NCI-H2196 (cell line): Measurements from ENCODE around the gene MGLL.
A peak's percentile ranks its signal among the peaks of the same experiment; 100 is the strongest.

Source experiments
- DNase-seq: peaks from one replicate; lab custom pipeline; 2025; ENCODE audit not compliant: unreplicated experiment; lab: John Stamatoyannopoulos, UW

The MGLL gene

DNA sequence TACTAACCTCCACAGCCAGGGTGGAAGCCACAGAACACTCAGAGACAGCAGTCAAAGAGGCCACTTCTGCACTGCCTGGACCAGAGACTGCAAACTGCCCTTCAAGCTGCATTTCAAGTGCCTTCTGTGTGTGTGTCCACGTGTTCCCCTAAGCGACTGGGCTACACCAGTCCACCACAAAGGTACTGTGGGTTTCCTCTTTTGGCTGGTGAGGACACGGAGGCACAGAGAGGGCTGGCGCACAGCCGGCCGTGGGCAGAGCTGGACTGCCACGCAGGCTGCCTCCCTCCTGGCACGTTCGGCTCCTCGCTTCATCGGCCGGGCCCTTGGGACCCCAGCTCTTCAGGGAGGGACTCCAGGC, 60.9 kb downstream of the MGLL start:
- no peak for DNase-seq

DNA sequence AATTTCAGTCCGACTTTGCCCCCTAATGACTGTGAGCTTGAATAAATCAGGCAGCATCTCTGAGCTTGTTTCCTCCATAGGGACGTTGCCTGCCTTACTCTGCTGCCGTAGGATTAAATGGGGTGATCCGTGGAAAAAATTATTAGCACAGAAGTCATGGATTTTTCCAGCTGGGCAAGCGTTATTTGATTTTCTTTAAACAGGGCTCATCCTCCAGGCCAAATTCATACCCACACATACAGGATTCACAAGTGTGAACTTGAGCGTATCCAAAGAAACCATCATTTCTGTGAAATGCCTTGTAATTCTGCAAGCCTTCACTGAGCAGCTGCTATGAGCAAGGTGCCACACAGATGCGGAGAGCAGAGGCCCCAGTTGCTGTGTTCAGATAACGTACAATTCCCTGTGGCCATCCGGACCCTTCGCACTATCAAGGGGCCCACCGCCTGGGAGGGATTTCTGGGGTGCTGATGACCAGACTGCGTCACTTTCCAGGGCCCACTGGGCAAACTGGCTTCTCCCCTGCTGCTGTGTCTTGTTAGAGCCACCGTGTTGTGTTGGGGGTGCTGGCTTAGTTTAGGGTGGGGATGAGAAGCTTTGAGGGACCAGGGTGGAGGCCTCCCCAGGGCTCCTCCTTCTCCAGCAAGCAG, 61.4 kb downstream of the MGLL start:
- DNase-seq, result no peak

DNA sequence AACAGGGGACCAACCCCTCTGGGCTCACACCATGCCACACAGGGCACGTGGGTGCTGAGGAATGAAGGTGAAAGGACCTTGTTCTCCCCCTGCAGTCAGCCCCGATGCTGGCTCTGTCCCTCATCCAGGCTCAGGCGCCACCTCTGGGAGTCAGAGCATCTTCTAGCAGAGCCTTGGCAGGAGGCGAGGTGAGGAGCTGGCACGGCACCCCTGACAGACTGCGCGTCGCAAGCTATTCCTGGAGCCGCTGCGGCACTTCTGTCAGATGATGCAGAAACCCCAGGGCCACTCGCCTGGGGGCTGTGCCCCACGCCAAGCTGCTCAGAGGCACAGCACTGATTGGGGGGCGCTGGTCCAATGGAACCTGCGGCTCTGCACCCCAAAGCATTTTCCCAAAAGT, 62.0 kb downstream of the MGLL start:
- no peak for DNase-seq

DNA sequence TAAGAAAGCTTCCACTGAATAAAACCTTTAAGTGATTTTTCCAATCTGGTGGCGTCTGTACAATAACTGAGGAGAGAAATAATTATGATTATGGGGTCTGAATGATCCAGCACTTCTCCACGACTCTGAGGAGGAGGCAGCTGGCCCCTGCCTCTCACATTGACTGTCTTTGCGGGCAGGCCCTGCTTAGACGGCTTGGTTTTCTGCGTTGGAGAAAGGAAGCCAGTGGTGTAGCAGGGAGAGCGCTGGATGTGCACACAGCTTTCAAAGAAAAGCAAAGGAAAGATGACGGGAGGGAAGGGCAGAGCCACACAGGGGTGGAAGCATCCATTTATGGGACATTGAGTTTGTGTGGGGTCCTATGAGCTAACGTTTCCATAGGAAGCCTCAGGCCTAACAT, 62.5 kb downstream of the MGLL start:
- no peak for DNase-seq

DNA sequence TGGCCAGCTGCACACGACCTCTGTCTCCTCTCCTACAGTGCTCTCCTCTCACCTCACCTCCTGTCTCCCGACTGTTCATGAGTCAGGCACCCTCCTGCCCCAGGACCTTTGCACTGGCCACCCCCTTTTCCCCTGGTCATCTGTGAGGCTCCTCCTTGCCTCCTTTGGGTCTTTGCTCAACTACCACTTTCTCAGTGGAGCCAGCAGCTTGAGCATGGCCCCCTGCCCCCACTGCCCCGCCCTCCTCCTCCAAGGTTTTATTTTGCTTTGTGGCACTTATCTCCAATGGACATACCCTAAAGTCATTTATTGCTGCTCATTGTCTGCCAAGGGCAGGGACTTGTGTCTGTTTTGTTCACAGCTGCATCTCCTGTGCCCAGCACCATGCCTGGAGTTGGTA, 64.3 kb downstream of the MGLL start:
- no peak for DNase-seq

DNA sequence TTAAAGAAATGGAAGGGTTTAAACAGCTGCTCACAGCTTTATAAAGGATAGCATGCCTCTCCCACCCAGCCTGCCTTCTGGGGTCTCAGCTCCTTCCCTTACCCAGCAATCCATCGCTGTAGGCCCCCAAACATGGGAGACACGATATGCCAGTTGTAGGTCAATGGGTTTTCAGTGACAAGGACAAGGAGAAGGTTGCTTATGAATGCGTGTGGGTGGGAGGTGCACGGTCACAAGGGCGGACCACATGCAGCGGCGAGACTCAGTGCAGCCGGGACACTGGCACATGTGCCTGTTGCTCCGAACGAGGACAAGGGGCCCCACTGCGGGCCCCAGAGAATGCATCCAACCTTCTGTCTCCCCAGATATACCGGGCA, 67.0 kb downstream of the MGLL start:
- DNase-seq, result no peak

DNA sequence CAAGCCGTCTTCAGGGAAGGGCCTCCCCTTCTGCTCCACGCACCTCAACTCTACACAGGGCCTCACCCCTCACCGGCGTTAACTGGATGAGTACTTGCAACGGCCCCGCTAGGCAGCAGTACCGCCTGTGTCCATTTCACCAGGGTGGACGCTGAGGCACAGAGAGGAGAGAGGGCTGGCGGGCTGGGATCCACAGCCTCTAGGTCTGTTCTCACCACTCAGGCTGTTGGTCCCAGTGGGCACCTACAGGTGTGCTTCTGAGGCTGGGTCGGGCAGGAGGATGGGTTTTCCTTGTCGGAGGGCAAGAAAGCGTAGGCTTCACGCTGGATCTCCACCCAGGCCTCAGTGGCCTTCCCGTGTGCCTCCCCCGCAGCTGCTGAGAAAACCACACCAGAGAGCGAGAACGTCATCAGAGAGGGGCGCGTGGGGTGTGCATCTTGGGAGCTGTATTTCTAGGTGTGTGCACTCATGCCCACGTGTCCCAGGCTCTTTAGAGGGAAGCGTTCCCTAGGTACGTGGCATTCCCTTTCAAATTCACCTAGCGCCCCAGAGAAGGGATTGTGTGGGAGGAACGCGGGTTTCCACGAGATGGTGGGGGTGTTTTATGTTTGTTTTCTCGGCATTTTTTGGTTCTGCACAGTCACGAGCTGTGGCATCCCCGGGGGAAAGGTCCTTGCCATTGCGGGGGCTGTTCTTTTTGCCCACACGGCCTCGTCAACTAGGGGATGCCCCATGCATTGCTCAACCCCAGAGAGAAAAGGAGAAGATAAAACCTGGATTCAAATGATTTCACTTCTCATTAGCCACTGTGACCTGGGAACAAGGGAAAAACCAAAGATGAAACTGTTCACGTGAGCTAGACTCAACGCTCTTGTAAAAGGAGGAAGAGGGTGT, 67.7 kb downstream of the MGLL start:
- no peak for DNase-seq

DNA sequence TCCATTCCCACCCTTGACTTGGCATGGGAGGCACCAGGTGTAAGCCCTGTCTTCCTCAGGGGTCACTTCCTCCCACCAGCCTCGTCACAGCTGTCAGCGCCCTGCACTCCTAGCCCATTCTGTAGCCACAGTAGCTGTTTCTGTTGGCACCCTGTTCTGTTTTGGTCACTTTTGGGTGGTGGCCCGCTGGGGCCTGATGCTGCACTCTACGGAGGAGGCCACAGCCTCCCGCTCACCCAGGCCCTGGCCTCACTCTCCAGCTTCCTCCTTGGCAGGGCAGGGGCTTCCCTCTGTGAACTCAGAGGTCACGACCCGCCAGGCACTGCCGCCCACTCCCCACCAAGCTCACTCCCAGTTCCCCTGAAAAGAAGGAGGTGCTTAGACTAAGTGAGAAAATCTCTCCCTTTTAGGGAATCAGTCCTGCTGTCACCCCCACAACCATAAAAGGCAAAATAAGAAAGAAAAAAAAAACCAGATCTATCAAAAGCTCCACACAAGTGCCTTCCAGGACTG, 68.4 kb downstream of the MGLL start:
- DNase-seq, result no peak

DNA sequence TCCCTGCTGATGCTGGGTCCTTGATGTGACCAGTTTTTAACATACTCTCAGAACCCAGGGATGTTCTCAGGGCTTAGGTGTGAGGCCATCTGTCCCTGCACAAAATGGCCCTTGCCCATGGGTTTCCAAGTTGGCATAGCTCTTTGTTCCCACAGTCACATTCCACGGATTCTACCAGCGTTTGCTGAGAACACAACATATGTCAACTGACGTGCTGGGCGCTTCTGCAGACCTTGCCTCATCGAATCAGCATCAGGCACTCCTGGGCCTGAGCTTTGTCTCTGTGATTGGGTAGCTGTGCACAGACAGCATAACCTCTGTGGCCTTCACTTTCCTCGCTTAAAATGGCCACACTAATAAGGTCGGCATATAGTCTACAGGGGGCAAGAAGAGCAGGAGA, 69.0 kb downstream of the MGLL start:
- no peak for DNase-seq

DNA sequence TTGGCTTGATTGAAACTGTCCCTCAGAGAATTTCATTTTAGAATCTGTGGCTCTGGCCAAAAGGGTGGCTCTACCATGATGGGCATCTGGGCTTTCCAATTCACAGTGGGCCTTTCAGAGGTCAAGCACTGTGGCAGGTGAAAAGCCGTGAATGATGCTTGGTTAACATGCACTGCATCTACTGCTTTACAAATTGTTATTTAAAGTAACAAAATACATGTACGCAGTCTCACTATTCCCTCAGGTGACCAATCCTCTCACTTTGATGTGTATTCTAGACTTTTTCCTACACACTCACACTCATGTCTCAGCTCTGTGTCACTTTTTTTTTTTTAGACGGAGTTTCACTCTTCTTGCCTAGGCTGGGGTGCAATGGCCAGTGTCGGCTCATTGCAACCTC, 70.5 kb downstream of the MGLL start:
- no peak for DNase-seq

DNA sequence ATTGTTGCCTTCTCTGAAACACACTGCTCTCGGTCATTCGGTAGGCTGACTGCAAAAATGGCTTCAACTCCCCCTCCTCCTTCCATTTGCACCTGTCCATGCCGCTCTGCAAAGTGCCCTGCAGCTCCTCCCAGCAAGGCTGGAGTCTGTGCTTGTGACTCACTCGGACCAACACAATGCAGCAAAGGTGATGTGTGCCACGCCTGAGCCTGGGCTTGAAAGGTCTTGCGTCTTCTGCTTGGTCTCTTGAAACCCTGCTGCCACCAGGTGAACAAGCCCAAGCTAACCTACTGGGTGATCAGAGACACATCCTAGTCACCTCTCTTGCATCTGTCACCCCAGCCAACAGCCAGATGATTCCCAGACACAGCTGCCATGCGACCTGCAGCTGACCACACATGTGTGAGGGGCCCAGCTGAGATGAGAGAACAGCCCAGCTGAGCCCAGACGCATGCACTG, 71.1 kb downstream of the MGLL start:
- peak; percentile 24 for DNase-seq

DNA sequence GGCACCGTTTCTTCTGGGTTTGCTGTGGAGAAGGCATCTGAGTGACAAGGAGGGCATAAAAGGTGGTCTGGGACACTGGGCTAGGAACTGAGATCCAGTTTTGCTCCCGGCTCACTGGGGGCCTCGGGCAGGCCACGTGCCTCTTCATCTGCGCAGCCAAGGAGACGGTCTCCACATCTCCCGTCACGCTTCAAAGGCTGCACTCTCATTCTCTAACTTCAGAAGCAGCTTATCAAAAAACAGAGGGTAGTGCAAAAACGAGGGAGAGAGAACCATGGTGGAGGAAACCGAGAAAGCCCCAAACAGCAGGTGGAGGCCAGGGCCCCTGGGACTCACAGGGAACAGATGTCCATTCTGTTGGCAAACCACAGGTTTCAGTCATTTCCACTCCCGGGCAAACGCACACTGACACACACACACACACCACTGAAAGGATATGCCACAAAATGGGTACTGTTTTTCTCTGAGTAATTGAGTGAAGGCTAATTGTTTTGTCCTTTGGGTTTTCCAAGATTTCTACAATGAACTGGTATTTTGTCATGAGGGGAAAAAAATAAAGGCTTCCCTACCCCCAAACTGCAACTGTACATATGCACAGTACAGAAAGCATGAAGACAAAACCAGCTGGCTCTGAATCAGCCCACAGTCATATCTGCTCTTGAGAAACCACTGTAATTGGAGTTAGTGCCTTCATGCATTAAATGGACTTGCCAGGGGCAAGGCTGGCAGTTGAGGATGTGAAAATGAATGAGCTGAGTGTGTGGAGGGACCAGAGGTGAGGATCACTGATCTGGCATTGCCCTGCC, 71.9 kb downstream of the MGLL start:
- DNase-seq, result peak; percentile 28

DNA sequence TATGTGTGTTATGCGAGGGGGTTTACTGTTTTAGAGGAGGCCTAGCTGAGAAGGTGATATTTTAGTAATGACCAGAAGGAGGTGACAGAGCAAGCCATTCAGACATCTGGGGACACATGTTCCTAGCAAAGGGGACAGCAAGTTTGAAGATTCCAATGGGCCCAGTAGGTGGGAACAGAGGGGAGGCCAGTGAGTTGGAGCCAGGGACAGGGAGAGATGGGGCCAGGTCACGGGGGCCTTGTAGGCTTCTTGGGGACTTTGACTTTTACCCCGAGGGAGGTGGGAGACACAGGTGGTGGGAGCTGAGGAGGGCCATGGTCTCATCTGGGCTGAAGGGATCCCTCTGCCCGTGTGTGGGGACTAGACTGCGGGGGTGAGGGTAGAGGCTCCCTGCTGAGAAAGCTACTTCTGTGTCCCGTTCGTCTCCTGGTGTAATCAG, 72.5 kb downstream of the MGLL start:
- no peak for DNase-seq

DNA sequence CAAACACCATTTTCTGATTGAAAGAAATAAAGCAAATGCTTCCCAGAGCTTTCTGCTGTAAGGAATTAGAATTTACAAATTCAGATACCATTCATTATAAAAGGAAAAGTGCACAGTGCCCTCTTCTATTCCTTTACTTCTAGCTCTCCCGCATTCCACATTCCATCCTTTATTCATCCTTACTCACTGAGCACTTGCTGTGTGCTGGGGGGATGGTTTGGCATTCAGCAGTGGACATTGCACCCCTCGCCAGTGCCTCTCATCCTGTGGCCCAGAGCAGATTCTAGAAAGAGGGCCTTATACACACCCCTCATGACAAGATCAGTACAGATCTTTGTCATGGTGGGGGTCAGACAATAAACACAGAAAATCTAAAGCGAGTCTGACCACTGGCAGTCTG, 73.0 kb downstream of the MGLL start:
- no peak for DNase-seq

DNA sequence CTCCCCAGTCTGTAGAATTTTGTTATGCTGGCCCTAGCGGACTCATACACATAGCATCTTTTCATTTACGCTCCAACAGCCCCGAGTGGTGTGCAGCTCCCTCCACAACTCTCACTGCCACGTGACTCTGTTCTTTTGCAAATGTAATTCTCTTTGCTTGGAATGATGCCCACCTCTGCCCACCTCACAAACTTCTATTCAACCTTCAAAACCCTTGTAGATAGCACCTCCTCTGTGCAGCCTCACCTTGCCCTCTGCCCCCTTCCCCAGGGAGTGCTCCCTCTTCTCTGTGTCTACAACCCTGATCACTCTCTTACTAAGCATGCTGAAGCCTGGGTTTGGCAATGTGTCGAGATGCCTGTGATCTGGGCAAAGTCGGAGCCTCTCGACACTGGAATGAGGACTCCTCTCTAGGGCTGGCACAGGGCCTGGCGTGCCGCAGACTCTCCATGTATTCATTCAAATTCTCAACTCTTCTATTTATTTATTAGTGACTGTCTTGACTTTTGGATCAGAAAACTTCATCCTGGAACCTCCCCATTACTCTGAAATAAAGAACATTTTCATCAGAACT, 73.5 kb downstream of the MGLL start:
- no peak for DNase-seq

DNA sequence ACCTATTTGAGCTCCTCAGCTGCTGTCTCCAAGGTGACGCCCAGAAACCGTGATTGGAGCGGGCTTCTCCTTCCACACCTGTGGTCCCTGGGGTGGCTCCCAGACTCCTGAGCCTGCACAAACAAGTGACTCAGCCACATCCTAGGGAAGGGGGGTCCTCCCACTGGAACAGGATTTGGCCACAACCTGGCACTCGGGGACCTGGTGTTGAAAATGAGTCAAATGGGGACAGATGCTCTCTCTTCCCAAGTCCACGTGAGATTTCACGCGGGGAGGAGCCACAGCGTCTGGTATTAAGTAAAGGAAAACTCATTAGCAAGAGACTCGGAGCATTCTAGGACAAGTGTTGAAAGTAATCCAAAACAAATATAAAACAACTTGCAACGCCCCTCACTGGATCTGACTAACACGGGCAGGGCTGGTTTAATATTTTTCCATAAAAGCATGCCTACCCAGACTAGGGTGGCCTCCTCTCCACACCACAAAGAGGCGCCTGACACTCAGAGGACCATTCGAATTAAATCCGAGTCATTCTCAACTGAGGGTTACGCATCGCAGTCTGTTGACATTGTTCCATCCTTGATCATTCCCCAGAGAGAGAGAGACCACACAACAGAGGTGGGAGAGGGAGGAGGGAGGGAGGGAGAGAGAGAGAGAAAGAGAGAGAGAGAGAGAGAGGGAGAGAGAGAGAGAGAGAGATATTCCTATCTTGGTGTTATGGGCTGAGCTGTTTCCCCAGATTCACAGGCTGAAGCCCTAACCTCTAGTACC, 74.4 kb downstream of the MGLL start:
- peak; percentile 53 for DNase-seq

DNA sequence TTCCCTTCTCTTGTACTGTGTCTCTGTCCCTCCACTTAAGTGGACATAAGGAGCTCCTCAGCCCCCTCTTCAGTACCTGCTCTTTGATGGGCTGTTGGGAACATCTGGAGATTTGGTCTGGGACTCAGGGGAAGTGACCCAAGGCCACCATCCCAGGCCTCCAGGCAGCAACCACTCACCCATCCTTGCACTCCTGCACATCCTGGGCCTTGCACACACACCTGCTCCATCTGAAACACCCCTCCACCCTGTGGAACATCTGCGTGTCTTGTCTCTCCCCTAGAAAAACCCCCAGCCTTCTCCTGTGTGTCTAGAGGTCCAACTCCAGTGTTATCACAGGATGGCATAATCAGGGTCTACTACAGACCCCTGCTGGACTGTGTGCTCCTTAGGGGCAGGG, 75.2 kb downstream of the MGLL start:
- no peak for DNase-seq

DNA sequence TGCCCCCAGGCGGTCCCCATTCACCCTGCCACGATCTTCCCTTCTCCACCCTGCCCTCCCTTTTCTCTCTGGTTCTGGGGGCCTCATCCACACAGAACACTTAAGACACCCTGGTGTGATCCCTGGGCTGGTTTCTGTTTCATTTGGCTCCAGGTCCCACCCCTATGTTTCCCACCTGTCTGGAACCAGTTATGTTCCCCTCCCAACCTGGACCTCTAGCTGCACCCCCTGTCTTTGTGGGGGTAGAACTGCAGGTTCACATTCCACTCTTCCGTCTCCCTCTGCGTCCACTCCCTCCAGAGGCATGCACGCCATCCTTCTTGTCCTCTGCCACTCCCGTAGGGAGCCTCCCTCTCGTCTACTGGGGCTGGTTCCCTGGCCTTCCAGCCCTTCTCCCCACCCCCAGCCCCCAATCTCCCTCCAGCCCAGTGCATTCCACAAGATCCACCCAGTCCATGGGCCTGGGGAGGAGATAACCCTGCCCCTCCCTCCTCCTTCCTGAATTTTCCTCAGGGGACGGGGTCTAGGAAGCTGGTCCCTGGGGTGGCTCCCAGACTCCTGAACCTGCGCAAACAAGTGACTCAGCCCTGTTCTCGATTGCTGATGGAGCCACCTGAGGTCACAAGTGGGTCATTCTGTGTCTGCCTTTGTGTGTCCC, 75.8 kb downstream of the MGLL start:
- DNase-seq, result no peak

DNA sequence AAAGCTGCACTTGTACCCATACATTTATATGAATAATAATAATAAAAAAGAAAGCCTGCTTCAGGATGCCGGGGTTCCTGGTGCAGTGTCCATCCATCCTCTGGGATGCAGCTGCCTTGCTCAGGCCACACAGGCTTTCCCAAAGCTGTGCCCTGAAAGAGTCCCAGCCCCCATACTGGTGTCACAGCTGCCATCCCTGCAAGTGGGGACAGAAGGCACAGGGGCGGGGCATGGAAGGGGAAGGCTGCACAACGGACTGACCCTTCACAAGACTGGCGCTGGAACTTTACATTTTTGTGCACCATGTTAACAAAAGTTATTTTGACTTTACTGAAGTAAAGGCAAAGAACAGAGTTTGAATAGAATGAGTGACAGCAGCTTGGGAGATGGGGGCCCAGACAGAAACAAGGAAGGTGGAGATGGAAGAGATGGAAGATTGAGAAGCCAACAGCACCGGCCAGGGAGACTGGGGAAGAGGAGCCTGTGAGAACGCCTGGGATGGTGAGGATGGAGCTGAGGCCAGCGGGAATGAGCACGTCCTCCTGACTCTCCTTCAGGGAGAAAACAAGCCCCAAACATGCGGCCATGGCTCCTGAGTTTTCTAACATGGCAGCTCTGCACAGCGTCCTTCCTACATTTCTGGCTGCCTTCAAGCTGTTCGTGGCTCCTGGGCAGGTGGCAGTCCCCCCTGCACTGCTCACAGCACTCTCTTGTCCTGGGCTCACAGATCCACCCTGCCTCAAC, 76.5 kb downstream of the MGLL start:
- no peak for DNase-seq
